ENCODE measurements around the gene GSE1. TPM values are rescaled to one million over a fixed set of nuclear protein-coding genes. Genes with fewer than 3 reads are reported as not detected.

The GSE1 gene
- total RNA-seq, 1 experiment from 2014 or later = 11.3 TPM

DNA sequence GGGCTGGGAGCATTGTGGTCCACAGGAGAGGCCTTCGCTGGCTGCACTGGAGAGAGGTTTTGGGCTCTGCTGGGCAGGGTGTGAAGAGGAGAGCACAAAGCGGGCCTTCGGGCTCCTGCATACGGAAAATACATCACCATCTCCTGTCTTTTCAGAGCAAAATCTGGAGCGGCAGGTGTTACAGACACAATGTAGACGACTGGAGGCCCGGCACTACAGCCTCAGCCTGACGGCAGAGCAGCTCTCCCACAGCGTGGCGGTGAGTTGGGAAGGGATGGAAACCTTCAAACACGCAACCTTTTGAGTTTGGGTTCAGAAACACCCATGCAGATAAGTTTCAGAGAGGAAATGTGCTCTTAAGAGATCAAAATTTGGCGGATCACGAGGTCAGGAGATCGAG lies 57.7 kb downstream of the GSE1 start:
- no peak for DNase-seq (ENCODE audit: extremely low read depth, low read depth)

DNA sequence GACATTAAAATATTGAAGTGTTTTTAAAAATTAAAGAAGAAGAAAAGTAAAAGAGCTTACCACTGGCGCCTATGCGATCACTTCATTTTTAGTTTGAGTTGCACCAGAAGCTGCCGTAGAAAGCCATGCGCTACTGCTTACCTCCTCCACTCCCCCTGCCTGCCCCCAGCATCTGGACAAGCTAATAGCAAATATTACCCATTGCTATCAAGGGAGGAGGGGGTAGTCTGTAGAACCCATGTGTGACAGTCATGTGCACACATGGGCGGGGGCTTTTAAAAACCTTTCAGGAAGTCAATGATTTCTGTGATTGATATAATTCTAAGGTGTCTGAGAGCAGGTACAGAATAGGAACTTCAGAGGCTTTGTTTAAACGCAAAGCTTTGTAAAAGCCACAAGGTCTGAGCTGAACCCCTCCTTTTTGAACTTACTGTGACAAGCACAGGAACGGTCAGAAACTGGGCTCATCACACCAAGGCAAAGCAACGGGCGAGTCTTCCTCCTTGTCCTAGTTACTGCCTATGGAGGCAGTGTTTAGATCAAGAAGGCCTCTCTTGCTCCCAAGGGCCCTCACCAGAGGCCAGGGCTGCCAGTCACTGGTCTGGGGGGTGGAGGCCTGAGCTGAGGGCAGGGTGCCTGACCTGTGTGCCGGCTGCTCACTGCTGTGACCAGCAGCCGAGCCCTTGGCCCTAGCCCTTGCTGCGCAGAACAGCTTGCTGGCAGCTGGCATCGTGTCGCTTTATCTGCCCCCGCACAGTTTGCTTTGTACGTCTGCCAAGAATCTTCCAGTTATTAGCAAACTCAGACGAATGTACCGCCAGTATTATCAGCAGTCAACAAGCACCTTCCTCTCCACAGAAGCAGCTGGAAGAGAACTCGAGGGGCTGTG lies 60.7 kb downstream of the GSE1 start:
- no peak for DNase-seq (ENCODE audit: extremely low read depth, low read depth)

DNA sequence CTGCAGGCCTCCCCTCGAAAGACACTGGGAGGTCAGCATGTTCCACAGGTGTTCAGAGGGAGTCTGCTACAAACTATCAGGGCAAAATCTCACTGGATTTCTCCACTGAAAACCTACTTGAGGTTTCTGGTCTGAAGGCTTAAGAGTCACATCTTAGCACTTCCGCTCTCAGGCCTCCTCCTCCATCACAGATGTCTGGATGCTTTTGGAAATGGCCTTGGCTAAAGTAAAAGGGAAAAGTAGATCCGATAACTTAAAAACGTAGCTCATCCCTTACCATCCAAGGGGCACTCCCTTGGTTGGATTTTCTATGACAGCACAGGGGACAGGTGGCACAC lies 61.3 kb downstream of the GSE1 start:
- DNase-seq (ENCODE audit: extremely low read depth, low read depth) = no peak

DNA sequence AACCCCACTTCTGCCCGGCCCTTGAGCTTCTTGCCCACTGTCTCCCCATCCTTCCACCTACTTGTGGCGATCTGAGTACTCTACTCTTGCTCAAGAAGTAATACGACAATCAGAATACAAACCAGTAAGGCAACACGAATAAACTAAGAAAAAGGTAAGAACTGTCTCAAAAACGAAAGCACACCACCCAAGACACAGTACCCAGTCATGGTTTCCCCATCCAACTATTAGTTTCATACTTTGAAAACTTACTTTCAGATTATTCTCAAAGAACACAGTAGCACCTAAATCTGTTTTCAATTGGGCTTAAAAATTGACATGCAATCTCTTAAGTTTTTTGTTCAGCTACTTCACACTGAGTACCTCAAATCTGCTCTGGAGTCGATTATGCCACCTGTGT lies 61.7 kb downstream of the GSE1 start:
- DNase-seq (ENCODE audit: extremely low read depth, low read depth) = no peak

DNA sequence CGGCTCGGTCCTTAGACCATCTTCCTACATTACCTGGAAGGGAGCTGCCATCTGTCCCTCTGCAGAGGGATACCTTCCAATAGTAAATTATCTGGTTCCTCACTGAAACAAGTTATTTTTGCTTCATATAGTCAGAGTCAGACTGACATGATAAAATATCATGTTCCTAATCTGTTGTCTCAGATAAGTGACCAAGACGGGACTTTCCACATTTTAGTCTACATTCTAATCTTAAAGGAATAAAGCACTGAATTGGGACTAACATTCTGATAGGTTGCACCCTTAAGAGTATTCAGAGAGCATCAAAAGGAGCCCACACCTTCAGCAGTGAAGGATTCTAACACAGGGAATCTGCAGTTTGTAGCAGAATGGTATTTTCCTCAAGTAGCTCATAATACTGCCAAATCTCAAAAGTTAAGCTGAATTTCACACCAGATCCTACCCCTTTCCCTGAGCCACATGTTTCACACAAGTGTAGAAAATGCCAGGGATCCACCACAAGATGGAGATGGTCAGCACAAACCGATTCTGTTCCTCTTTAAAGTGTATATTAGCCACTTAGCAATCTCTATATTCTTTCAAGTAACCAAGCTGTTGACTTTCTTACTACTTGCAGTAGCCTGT lies 62.2 kb downstream of the GSE1 start:
- DNase-seq (ENCODE audit: extremely low read depth, low read depth) = peak; percentile 8

DNA sequence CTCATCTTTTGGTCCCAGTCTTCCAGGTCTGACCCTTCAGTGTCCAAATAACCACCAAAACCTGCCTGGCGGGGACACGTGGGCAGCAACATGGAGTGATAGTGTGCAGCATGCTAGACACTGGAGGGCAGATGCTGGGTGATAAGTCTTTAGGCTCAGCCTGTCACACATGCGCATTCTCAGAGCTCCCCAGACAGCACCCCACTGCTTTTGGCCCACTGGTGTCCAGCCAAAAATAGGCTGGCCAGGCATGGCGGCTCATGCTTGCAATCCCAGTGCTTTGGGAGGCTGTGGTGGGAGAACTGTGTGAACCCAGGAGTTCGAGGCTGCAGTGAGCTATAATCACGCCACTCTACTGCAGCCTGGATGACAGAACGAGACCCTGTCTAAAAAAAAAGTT lies 63.3 kb downstream of the GSE1 start:
- DNase-seq (ENCODE audit: extremely low read depth, low read depth) = no peak

DNA sequence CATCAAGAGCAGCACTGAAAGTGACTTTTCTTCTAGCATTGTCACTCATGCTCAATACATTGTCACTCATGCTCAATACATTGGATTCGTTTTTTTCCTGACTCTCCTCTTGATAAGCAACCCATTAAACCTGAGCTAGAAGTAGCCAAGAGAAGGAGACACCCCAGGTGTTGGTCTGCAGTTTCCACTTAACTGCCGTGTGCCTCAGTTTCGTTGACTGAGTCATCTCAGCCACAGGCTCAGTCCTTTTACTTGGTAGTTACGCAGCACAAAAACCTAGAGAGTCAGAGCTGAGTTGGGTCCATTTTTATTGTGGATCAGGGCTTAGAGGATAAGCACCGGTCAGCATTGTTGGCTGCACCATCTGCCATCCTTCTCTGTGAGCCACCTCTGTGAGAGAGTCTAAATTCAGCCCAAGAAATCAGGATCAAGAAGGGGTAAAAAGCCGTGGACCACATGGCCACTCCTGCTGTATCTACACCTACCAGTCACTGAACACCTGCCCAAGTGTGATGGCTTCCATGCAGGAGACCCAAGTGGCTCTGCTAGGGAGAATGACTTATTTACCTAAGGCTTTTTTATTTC lies 64.4 kb downstream of the GSE1 start:
- DNase-seq (ENCODE audit: extremely low read depth, low read depth) = no peak

DNA sequence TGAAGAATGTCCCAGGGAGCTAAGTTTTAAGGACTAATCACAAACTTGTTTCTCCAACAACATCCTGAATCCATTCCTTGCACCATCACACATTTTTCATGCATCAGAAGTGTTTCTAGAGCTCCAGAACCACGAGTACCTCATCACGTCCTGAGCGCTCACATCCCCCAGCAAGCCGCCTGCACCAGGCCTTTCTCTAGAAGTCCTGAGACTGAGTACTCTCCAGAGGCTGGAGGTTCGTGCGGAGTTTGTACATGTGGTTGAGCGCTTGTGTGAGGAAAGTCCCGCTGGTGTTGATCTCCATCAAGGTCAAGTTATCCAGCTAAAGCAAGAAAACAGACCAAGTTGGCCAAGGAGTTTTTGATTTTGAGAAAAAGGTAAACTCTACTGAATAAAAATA lies 64.9 kb downstream of the GSE1 start:
- DNase-seq (ENCODE audit: extremely low read depth, low read depth) = no peak

DNA sequence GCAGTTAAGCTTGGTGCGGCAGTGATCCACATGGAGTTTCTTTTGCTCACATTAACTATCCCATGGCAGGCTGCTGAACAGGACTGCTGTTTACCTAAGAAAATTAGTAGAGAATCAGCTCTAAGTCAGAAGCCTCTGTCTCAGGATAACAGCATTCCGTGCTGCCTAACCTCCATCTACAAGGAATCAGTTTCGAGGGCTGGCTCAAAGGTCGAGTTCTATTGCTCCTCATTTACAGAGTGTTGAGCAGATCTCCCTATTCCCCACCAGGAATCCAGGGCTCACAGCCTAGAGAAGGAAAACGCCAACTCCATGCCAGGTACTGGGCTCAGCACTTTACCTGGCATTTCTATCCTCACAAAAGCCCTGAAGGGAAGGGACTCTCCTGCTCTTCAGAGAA lies 65.7 kb downstream of the GSE1 start:
- DNase-seq (ENCODE audit: extremely low read depth, low read depth) = no peak

DNA sequence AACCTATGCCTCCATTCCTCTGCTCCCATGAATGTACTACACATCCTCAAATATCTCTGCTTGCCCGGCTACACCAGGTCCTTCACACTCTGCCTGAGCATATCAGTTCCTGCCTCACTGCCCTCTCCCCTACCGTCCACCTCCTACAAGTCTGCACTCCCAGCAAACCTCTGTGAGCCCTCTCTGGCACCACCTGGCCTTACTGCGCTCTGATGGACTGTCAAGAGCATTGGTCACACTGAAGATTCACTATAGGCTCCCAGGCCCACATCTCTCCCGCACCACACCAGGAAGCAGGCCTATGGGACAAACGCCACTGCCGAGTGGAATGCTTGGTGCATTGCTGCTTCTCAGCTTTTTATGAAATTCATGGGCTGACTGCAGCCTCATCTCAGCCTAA lies 66.7 kb downstream of the GSE1 start:
- no peak for DNase-seq (ENCODE audit: extremely low read depth, low read depth)

DNA sequence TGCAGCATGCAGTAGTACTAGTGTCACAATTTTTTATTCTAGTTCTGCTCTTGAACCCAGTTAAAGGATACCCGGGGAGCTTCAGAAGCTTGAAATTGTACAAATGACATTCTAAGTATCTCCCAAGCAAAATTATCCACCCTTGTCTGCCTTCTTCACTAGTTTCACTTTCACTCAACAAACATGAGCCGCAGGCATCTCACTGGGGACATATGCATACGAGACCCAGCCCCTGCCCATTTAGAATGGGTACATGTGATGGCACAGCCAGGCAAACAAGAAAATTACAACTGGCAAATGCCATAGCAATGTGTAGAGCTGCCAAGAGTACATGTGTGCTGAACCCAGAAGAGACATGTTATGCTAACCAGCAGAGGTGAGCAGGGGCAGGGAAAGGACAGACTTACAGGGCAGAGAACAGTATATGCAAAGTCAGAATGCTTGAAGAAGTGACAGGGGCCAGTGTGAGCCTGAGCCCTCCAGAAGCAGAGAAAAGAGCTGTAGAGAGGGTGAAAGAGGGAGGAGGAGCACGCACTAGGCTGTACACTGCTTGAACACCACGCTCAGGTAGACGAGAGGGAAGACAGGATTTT lies 67.3 kb downstream of the GSE1 start:
- DNase-seq (ENCODE audit: extremely low read depth, low read depth) = no peak

DNA sequence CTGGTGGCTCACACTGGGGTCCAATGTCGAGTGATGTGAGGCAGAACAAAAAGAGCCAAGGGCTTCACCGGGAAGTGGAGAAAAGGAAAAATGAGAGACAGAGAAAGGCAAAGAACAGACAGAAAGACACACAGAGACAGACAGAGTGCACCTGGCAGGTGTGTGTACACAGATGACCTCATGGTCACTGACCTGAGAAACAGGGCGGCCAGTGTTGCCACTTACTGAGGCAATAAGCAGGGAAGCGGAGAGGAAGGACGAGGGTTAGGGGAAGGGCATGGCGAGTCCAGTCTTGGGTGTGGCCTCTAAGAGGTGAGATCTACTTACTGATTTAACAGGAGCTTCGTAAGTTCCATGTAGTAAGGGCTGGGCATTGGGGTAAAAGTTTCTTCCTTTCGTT lies 68.1 kb downstream of the GSE1 start:
- DNase-seq (ENCODE audit: extremely low read depth, low read depth) = no peak

DNA sequence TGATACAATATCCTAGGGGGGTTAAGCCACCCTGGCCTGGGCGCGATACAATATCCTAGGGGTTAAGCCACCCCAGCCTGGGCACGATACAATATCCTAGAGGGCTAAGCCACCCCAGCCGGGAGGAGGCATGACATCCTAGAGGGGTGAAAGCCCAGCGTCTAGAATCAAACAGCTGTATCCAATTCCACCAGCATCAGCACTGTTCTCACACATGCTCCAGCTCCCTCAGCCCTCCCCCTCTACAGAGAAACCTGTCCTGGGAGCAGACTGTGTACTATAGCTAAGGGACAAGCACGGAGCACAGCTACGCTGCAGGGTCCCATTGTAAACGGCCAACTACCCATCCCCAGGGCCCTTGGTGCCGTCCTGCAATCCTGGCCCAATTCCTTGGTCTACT lies 69.4 kb downstream of the GSE1 start:
- DNase-seq (ENCODE audit: extremely low read depth, low read depth) = no peak

DNA sequence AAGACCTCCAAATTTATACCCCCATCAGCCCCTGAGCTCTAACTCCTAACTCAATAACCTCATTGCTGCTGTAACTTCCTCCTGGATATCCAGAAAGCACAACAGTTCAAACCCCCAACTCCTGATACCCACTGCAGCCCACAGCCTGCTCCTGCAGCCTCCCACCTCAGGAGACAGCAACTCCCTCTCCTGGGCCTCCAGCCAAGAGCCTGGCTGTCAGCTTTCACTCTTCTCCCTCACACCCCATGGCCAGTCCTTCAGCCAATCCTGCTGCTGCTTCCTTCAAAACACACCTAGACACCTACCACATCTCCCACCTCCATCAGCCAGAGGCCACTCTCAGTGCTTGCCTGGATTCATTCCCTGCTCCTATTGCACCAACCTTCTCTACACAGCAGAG lies 70.2 kb downstream of the GSE1 start:
- DNase-seq (ENCODE audit: extremely low read depth, low read depth) = no peak

DNA sequence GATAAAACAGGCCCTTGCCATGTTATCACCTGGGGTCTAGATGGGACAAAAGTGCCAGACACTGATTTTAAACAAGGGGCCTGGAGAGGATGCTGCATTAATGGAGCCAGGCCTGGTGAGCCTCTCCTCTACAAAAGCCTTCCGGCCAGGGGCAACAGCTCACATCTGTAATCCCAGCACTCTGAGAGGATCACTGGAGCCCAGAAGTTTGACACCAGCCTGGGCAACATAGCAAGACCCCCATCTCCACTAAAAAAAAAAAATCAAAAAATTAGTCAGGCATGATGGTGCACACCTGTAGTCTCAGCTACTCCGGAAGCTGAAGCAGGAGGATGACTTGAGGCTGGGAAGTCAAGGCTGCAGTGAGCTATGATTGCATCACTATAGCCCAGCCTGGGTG lies 72.1 kb downstream of the GSE1 start:
- no peak for DNase-seq (ENCODE audit: extremely low read depth, low read depth)

DNA sequence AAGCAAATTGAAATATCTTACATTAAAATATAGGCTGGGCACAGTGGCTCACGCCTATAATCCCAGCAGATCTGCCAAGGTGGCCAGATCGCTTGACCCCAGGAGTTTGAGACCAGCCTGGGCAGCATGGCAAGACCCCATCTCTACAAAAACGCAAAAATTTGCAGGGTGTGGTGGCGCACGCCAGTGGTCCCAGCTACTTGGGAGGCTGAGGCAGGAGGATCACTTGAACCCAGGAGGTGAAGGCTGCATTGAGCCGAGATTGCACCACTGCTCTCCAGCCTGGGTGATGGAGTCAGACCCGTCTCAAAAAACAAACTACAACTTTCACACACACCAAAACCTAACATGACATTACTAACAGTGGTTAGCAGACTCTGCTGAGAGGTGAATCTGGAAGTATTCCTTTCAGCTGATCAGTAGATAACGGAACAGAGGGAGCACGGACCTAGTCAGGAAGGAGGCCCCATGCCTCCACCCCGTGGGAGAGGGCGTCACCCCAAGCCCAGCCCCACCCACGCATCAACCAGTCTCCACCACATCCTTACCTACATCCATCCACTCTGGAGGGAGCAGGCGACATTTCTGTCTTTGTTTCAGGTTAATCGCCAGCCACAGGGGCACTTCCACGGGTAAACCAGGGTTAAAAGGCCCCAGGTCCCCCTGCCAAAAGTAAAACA lies 73.9 kb downstream of the GSE1 start:
- no peak for DNase-seq (ENCODE audit: extremely low read depth, low read depth)

DNA sequence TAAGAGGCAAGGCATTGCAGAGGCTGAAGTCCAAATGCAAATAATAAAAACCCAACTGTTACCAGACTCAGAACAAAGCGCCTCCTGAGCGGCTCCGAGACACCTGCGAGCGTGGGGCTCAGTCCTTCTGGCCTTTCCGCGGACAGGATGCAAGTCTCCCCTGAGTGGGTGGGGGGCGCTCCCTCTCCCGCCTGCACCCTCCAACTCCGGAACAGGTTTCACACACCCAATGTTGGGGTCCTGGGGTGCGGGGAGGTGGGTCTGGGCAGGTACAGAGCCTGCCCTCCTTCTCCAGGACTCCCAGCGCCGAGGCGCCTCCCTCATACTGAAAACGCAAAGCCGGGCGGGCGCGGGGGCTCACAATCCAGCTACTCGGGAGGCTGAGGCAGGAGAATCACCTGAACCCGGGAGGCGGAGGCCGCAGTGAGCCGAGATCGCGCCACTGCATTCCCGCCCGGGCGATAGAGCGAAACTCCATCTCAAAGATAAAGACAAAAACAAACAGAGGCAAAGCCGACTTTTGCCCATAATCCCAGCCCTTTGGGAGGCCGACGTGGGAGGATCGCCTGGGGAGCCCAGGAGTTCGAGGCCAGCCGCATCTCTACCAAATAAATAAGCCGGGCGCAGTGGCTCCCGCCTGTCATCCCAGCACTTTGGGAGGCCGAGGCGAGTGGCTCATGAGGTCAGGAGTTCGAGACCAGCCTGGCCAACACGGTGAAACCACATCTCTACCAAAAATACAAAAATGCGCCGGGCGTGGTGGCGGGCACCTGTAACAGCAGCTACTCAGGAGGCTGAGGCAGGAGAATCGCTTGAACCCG lies 74.7 kb downstream of the GSE1 start:
- no peak for DNase-seq (ENCODE audit: extremely low read depth, low read depth)

DNA sequence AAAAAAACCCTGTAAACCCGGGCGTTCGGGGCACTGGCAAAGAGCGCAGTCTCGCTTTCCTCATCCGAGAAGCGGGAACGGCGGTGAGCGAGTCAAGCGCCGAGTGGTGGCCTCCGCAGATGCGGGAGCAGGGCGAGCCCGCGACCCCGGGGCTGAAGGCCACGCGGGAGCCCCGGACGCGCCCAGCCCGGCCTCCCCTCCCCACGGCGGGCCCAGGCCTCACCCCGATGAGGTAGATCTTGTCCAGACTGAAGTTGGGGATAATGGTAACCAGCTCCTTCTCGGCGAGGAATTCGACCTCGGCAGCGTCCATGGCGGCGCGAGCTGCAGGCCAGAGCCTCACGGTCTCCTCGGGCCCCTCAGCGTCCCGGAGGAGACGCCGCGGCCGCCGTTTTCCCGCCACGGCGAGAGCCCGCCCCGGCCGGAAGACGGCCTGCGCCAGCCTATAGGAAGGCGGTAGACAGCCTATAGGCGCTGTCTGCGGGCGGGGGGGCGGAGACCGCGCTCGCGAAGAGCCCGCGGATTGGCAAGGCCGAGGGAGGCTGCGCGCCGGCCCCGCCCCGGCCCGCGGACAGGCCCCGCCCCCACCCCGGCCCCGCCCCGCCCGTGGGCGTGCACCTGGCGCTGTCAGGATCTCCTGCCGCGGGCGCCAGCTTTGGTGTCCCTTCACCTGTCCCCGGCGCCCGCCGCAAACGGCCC lies 75.6 kb downstream of the GSE1 start, which contains the start of gene GINS2:
TSS of gene GINS2 (minus strand) at position 369 of the 699 bp plus-strand sequence. CDS start at position 313, 56 bp downstream.
- DNase-seq (ENCODE audit: extremely low read depth, low read depth) = peak; percentile 81

DNA sequence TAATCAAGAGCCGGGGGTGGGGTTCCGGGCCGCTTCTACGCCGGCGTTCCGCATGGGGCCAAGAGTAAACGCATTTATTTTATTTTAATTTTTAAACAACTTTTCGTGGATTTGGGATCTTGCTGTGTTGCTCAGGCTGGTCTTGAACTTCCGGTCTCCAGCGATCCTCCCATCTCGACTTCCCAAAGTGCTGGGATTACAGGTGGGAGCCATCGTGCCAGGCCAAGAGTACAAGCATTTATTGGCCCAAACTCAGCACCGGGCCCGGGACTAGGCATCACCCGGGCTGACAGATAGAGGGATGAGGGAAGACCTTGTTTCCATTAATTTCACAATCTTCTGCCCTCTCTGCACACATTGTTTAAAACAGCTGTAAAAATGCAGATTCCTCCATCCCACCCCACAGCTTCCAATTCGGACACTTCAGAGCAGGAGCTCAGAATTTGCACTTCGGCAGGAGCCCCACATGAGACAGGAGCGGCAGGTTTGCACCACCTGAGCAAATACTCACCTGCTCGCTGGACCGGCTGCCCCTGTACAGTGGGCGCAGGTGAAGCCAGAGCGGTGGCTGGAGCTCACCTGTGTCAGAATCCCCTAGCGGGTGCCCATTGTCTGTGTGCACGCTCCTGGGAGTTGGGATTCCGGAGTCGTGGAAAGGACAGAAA lies 76.3 kb downstream of the GSE1 start:
- DNase-seq (ENCODE audit: extremely low read depth, low read depth) = no peak

Measured in NCI-H460 (cell line).